GM11168 (cell line): Measurements from ENCODE around the gene UNC13B.

ENCODE experiments used
- in situ Hi-C: fragments of 300-500 bp; cut with MboI; formaldehyde crosslinking; loops from one replicate; pipeline ENCODE4 v1.12.0; 2022; ENCODE audit warnings: low sequenced_read_pairs; ENCODE audit not compliant: unreplicated experiment

UNC13B gene

DNA sequence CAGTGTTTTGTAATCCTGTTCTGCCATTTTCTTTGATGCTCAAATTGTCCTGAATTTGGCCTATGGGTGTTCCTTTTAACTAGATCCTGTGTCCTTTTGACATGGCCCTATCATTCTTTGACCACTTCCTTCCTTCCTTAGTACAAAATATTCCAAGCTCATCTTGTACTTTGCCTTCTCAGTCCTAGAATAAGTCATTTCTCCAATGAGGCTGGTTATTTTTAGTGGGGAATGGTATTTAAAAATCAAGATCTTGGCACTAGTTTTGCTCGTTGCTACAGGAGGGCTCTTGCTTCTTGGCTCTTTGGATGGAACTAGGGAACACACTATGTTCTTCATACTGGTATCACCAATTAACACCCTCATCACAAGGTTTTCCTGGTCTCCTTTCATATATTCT lies 108.1 kb downstream of the UNC13B start:
- in situ Hi-C loops: loop anchor here (10.0 kb wide), 1 partner anchor 155 kb away; the partner anchor contains the start of gene ATOSB

DNA sequence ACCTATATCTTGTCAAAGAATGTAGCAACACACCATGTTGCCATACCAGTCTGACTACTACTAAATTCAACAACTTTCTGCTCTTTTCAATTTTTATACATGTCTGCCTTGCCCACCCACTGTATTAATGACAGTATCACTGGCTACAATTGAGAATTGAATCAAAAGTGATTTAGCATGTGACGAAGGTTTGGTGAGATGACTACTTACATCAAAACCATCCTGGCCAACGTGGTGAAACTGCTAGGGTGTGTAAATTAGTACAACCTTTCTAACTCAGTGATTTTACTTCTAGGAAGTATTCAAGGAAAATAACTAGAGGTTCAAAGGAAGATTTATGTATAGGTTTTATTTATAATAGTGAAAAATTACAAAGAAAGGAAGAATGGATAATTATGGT lies 109.8 kb downstream of the UNC13B start:
- in situ Hi-C loops: no loop called here

DNA sequence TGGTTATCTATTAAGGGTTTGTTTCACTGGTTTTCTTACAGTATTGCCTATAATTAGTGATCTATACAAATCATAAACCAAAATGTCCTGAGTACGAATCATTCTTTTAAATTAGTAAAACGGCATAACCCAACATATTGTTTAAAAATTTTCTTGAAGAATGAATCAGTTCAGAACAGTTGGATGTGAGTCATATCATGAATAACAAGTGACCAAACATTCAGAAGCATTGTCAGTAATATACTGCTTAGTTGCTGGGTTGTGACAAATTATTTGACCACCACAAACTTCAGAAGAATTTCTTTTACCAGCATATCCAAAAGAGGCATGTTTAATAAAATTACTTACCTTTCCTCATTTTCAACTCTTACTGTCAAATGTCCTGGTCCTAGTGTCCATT lies 111.2 kb downstream of the UNC13B start:
- in situ Hi-C loops: no loop called here

DNA sequence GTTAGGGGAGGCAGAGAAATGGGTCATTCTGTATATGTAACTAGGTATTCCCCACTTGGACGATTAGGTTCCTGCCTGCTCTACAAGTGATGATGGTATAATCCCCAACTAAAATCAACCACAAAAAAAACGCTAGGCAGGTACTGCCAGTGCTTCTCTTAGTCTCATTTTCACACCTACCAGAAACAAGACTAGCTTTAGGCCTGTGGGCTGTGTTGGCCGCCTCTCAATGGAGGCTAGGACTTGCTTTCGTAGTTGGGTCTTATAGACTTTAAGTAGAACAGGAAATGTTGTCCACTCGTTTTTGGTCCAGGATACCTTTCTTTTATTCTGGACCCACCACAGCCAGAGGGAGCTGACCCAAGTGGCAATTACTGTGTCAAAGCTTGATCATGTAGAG lies 111.8 kb downstream of the UNC13B start:
- in situ Hi-C loops: no loop called here

DNA sequence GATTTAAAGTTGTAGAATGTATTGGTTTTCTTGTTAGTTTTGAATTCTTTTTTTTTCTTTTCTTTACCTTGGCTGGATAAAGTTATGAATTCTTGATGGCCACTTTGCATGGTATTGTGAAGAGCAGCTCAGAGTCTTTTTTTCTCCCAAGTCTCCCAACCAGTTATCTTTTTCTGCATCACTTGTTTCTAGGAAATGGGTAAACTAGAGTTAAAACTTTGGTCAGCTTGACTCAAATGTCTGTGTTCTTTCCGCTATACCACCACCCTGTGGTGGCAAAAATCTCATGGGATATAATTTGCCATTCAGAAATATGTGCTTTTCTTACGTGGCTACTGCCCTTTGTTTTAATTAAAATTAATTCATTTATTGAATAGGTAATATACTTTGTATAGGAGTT lies 113.2 kb downstream of the UNC13B start:
- in situ Hi-C loops: no loop called here

DNA sequence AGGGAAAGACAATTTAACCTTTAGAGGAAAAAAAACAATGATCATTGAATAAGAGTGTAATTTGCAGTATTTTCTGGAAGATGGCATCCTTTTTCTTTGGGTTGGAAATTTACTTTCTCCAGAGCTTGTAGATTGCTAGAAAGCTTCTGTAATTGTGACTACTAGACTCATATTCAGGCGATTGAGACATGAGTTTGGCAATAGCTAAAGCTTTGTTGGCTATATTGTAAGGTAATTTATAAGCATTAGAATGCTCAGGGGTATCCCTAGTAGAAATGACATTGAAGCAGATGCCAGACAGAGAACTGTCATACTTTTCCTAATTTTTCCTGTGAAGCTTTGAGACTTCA lies 115.3 kb downstream of the UNC13B start:
- in situ Hi-C loops: no loop called here

DNA sequence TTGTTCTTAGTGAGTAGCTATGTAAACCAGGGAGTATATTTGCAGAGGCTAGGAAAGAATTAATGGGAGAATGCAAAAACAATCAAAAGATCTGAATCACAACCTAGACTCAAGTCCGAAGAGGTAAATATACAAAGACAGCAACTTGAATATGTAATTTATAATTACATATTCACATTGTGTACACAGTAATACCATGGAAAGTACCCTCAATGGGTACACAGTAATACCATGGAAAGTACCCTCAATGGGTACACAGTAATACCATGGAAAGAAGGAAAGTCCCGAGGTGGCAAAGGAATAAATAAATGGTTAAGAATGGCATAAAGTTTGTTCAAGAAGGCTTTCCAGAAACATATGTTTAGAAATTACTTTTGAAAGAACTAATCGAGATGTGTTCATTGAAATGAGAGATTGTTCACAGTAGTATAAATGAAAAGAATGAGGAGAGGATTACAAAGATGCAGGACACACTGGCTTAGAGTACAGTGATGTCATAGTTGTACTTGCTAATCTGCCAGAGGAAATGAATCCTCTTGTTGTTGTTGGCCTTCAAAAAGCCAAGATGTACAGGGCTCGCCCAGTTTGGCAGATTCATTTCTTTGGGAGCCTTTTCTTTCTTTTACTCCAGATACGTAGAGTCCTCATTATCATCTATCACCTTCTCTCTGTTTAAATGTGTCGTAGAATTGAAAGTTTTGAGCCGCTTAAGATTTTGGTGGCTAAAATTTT lies 116.0 kb downstream of the UNC13B start:
- in situ Hi-C loops: no loop called here

DNA sequence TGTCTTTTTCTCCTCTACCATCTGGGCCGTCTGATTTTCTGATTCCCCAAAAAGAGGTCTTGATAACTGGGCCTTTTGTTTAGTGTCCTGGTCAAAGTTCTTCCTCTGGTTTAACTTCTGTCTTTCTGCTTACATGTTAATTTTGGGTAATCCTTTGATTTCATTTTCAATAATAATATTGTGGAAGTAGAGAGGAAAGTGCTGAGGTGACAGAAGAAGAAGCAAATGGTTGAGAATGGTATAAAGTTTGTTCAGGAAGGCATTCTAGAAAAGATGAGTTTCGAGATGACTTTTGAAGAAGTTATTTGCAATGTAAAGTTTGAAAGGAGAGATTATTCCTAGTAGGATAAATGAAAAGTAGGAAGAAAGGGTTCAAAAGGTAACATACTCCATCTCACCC lies 118.1 kb downstream of the UNC13B start:
- in situ Hi-C loops: no loop called here

DNA sequence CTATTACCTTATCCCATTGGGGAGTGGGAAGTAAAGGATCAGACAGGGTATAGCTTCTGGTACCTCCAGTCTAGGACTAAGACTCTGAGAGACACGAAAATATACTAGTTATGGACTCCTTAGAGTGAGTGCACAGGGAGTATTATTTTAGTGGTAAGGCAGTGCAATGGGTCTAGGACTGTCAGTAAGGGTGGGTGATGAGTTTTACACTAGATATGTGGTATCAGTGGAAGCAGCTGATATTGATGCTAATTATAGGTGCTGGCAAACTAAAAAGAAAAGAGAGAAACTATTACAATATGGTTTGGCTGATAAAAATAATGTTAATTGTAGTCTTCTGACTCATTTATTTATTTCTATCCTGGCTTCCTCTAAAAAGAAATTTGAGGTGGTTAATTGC lies 118.6 kb downstream of the UNC13B start:
- in situ Hi-C loops: no loop called here

DNA sequence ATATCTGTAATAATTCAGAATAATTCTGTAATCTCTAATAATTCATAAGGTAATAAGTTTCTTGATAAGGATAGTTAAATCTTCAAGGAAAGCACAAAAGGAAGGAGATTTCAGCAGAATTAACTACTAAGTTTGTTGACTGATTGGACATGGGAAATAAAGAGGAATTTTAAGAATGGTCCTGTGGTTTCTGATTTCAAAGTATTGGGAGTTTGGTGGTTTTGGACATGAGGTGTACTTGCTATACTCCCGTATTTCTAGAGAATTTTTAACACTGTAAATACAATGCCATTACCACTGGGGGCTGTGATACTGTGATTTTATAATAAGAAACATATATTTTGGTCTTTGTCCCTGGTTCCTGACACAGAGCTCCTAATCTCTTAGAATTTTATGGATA lies 123.9 kb downstream of the UNC13B start:
- in situ Hi-C loops: no loop called here

DNA sequence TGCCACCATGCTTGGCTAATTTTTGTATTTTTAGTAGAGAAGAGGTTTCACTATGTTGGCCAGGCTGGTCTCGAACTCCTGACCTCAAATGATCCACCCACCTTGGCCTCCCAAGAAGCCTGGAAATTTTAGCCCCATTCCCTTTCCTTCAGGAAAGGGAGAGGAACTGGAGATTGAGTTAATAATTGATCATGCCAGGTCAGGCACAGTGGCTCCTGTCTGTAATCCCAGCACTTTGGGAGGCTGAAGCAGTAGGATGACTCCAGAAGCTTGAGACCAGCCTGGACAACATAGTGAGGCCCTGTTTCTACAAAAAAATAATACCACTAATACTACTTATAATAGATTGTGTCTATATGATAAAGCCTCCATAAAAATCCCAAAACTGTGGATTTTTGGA lies 124.6 kb downstream of the UNC13B start:
- in situ Hi-C loops: no loop called here

DNA sequence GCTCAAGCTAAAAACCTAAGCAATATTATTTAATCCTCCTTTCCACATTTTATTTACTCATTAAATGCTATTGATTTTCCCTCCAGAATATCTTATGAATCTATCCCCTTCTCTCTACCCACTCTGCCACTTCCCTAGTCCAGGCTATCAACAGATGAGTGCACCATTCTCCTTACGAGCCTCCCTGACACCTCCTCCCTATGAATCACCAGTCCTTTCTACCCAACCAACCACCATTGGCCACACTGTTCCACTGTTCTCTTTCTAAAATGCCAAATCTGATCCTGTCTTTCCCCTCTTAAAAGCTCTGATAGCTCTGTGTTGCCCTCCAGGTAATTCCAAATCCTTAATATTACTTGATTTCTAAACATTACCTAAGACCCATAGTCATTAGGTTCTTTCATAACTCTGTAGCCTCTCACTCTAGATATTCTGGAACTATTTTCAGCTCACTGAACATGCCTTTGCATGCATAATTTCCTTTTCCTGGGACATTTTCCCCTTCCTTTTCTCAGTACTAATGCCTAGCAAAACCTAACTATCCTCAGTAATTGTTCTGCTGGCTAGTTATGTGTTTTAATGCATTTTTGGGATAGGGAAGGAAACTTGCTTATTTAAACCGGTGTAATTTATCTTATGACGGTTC lies 126.3 kb downstream of the UNC13B start:
- in situ Hi-C loops: no loop called here

DNA sequence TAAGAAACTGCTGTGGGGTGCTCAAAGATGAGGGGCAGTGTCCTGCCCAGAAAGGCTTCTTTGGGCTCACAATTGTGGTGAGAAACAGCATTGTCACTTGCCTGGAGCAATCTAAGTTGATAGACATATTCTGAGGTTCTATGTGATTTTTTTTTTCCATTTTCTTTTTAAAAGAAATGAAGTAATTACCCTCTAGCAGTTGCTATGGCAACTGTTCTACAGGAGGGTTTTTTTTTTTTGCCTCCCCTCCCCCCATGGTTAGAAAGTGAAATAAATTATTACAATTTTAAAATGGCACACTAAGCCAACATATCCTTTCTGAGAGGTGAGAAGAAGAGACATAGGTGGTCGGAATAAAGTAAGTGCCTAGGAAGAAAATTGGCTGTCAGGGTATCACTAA lies 127.0 kb downstream of the UNC13B start:
- in situ Hi-C loops: no loop called here

DNA sequence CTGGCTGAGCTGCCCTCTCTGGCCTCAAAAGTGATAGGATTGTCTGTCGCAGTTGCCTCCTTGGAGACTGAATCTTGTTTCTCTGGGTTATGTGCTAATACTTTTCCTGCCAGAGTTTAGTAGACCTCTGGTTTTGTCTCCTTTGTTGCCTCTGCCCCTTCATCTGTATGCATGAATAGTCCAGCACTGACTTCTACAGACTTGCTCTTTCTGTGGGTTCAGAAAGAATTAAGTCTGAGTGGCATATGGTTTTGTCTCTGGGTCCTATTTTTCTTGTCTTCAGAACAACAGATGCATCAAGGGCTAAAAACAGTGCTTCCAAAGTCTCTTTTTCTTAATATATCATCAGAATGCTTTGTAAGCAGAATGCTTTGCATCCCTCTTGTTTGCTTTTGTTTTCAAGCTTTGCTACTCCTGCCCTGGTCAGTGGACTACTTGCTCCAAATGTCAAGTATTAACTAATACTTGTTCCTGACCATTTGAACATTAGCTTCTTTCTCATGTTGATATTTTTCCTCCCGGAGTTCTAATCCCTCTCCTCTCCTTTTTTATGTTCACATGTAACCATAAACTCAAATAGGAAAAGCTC lies 131.7 kb downstream of the UNC13B start:
- in situ Hi-C loops: no loop called here

DNA sequence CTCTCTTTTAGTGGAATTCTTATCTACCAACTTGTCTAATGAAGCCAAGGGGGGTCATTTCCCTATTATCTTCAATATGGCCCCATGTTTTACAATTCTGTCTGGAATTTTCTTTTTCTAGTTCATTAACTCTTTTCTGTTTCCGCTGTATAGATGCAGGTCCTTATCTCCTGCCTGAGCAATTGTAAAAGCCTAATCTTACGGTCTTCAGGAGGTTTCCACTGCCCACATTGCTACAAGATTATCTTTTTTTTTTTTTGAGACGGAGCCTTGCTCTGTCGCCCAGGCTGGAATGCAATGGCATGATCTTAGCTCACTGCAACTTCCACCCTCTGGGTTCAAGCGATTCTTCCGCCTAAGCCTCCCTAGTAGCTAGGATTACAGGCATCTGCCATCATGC lies 132.3 kb downstream of the UNC13B start:
- in situ Hi-C loops: no loop called here

DNA sequence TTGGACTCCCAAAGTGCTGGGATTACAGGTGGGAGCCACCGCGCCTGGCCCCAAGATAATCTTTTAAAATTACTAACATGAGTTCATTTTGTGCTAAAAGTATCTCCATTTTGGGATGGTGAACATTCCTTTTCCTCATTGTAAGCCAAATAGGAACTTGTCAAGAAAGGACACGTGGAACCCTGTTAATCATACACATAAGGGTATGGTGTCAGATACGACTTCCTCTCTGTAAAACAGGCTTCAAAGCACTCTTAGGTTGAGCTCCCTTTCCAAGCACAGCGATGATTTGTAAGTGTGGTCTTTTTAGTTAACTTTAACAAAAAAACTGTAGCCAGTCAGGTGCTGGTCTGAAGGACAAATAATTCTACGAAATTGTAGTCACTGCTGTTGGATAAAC lies 132.7 kb downstream of the UNC13B start:
- in situ Hi-C loops: no loop called here

DNA sequence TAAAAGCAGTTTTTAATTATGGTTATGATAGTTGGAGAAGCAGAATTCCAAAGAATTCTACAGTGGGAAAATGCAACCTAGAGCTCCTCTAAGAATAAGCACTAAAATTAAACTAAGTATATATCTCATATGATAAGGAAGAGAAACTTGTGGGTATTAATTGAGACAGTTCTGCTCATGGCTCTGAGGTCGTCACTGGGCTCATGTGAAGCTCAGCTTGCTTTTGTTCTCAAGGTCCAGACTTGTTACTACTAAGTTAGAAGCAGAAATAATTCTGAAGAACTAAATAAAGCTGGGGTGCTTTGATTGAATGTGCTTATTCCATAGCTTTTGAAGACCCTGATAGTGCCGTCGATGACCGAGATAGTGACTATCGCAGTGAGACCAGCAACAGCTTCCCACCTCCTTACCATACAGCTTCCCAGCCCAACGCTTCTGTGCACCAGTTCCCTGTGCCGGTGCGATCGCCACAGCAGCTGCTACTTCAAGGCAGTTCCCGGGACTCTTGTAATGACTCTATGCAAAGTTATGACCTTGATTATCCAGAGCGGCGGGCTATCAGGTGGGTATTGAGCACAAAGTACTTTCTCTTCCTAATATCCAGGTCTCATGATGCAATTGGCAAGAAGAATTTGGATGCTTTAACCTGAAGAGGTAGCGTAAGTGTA lies 133.7 kb downstream of the UNC13B start:
- in situ Hi-C loops: no loop called here

DNA sequence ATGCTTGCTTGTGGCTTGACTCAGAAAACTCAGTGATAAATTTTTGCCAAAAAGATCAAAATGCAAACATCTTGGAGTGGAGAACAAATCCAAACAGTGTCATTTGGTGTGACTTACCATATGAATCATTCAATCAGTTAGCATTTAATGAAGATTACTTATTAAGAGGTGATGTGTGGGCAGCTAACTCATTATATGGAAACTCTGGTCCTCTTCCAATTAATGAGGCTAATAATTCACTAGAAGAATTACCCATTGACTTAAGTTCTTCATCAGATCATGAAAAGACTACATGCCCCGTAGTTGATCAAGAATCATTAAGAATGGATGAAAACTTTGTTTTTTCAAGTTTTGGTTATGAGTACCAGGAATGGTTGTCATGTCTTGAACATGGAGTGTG lies 141.8 kb downstream of the UNC13B start:
- in situ Hi-C loops: no loop called here

DNA sequence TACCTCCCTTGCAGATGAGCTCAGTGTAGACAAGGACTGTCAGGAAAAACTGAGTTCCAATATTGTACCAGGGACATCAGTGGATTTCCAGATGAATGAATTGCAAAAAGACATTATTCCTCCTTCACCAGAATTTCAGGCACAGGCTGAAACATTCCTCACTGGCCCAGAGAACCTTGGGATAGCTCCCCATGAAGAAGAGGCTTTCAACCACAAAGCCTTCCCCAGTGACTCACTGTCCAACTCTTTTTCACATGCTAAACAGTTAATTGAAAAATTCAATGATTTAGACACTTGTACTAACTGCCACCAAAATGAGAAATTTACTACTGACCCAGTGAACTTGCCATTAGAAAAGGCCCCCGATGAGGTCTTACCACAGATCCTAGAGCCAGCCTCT lies 144.5 kb downstream of the UNC13B start:
- in situ Hi-C loops: no loop called here

DNA sequence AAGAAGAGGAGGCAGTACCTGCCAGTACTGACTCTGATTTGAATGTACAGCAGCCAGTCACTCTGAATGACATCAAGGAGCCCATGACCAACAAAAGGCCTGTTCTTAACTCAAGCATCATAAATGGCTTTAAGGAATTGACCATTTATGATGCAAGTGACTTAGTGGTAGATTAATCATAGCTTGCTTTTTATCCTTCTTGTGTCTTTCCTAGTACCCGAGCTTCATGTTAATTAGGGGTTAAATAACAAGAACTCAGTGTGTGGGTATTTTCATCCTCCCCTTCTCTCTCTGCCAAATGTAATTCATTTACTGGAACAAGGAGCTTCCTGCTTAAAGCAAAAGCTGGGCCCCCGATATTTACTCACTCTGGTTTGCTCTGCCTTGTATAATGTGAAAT lies 146.5 kb downstream of the UNC13B start:
- in situ Hi-C loops: no loop called here

DNA sequence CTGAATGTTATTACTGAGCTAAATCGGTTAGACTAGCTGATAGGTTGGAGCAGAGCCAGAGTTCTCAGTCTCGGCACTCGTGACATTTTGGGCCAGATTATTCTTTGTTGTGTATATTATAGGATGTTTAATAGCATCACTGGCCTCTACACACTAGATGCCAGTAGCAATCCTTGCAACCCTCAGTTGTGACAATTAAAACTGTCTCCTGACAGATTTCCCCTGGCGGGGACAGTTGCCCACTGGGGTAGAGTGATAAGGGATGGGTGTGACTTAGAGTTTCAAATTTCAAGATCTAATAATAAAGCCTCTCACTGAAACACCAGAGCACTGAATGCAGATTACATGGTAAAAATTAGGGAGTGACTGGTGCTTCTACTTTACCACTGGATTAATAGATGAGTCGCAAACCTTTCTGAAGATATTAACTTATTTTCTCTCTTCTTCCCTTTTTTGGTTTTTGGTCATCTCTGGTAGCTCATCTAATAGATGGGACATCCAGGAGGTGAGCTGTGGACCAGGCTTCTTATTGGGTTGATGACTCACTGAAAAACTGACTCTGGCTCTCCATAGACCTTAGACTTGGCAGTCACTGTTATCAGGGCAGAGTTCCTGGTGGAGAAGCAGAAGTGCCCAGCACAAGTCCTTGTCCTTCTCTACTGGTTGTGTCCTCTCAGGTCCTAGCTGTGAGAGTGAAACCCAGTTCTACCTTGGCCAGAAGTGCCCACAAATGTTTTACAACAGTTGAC lies 150.3 kb downstream of the UNC13B start:
- in situ Hi-C loops: no loop called here
